K562 (cell line): ENCODE results near the gene SH3BGRL3. TPM values are rescaled to one million over a fixed set of nuclear protein-coding genes. Genes with fewer than 3 reads are reported as not detected.

ENCODE experiments used
- ATAC-seq: fragments of 200-7000 bp; cut with Tn5 transposase; 3 replicates; pipeline ENCODE4 v1.9.1; 2020; ENCODE audit warnings: moderate library complexity
- BruUV-seq: library from RNA; stranded (reverse); fragments of 400-500 nt; replicated peaks from 2 replicates; lab custom pipeline; 2021; lab: Mats Ljungman, UMichigan
- CTCF ChIA-PET: fragments of 300-600 bp; formaldehyde crosslinking; extraction: SDS; loops from one replicate; lab custom pipeline; 2021; ENCODE audit warnings: low intra/inter-chr PET ratio; lab: Yijun Ruan, JAX
- POLR2A ChIA-PET: fragments of 300-600, 350-650 bp; sonication (Branson Sonifier 250); formaldehyde crosslinking; extraction: SDS; loops from one replicate; lab custom pipeline; 2021; ENCODE audit warnings: antibody characterized with exemption, inconsistent platforms; lab: Yijun Ruan, JAX
- DNase-seq, 4 experiments: peaks; one replicate each; pipeline versions ENCODE4 v3.0.0 to v3.0.0-alpha.2; 2011 to 2018; ENCODE audit warnings: low spot score in 3 of 4, mixed read lengths in 3 of 4; ENCODE audit errors: extremely low read depth in 1 of 4
- FAIRE-seq: peaks from 2 replicates; lab custom pipeline; 2011; peaks lifted over from hg19 to GRCh38; lab: Jason Lieb, UNC
- H2AFZ ChIP-seq: 2 replicates; pipeline ENCODE4 v1.6.0; 2011; ENCODE audit warnings: low read depth, low read length, control low read depth, inconsistent platforms
- H3K27ac ChIP-seq: fragments of 200-600 bp; 3 replicates; pipeline ENCODE4 v1.8.0; 2011; ENCODE audit warnings: low read depth, mild to moderate bottlenecking, control low read depth, inconsistent platforms, low read length, moderate library complexity, mixed read lengths; ENCODE audit errors: extremely low read depth
- H3K27me3 ChIP-seq, 2 experiments: fragments of 300-600 bp in 1 of 2; 2 replicates in 1 of 2; 3 replicates in 1 of 2; pipeline versions ENCODE4 v1.6.0 to v1.8.0; 2011; ENCODE audit warnings: inconsistent platforms in 2 of 2, low read length in 2 of 2, mild to moderate bottlenecking in 1 of 2, mixed read lengths in 1 of 2, moderate library complexity in 1 of 2; ENCODE audit not compliant: control insufficient read depth in 2 of 2, insufficient read depth in 2 of 2
- H3K36me3 ChIP-seq: fragments of 300-600 bp; 3 replicates; pipeline ENCODE4 v1.8.0; 2011; ENCODE audit warnings: mild to moderate bottlenecking, low read length, inconsistent platforms; ENCODE audit not compliant: control insufficient read depth, insufficient read depth
- H3K4me1 ChIP-seq, 2 experiments: fragments of 200-600 bp in 1 of 2; replicated peaks in 1 of 2; 2 replicates in 1 of 2; 3 replicates in 1 of 2; pipeline versions ENCODE4 v1.5.1 to v1.8.0; 2011; ENCODE audit warnings: inconsistent platforms in 2 of 2, low read length in 2 of 2, mild to moderate bottlenecking in 1 of 2, mixed read lengths in 1 of 2, moderate library complexity in 1 of 2; ENCODE audit not compliant: control insufficient read depth in 2 of 2, insufficient read depth in 2 of 2
- H3K4me2 ChIP-seq: 2 replicates; pipeline ENCODE4 v1.6.1; 2011; ENCODE audit warnings: low read length, control low read depth, inconsistent platforms, mixed read lengths; ENCODE audit not compliant: insufficient read depth
- H3K4me3 ChIP-seq: fragments of 200-600 bp; sonication (generic), shearing (Covaris generic); 2 replicates; pipeline ENCODE4 v1.5.1; 2016; ENCODE audit warnings: control low read depth, inconsistent platforms
- H3K79me2 ChIP-seq: fragments of 200-600 bp; 3 replicates; pipeline ENCODE4 v1.8.0; 2011; ENCODE audit warnings: low read length, inconsistent platforms; ENCODE audit not compliant: control insufficient read depth, insufficient read depth
- H3K9ac ChIP-seq, 2 experiments: 2 replicates each; pipeline versions ENCODE4 v1.6.0 to v1.6.1; 2011; ENCODE audit warnings: low read depth in 2 of 2, low read length in 2 of 2, control low read depth in 1 of 2, inconsistent platforms in 1 of 2, mild to moderate bottlenecking in 1 of 2, mixed read lengths in 1 of 2; ENCODE audit not compliant: insufficient read depth in 1 of 2
- H3K9me1 ChIP-seq: one replicate; pipeline ENCODE4 v1.6.0; 2011; ENCODE audit warnings: inconsistent platforms, mild to moderate bottlenecking, low read length, moderate library complexity; ENCODE audit not compliant: control insufficient read depth, insufficient read depth
- H3K9me3 ChIP-seq: replicated peaks from 2 replicates; pipeline ENCODE4 v1.5.1; 2011; ENCODE audit warnings: low read depth, low read length, inconsistent platforms; ENCODE audit not compliant: control insufficient read depth, insufficient read depth
- H4K20me1 ChIP-seq: replicated peaks from 2 replicates; pipeline ENCODE4 v1.6.1; 2011; ENCODE audit warnings: low read length, inconsistent platforms, mixed read lengths; ENCODE audit not compliant: control insufficient read depth, insufficient read depth
- RBFOX2 ChIP-seq: fragments of 200-400 bp; formaldehyde crosslinking; IDR thresholded peaks from 2 replicates; pipeline ENCODE4 v1.6.1; 2017; ENCODE audit warnings: low read depth, mild to moderate bottlenecking, low read length, moderate library complexity
- SMARCB1 ChIP-seq: IDR thresholded peaks from 2 replicates; pipeline ENCODE4 v1.6.1; 2011; ENCODE audit warnings: improper control_type of control experiment, low read depth; ENCODE audit not compliant: insufficient read length
- WGBS: fragments of 100-300 bp; shearing (Covaris generic); methylation state at CpG from one replicate; pipeline ENCODE4 v1.1.6; 2016; ENCODE audit warnings: low coverage, mixed read lengths; ENCODE audit not compliant: insufficient coverage; ENCODE audit errors: missing lambda C conversion rate; 5-methylcytosine and 5-hydroxymethylcytosine counted together
- in situ Hi-C: fragments of 300-500 bp; cut with MboI; formaldehyde crosslinking; loops from 4 replicates; pipeline ENCODE4 v1.15.0; 2018; ENCODE audit warnings: inconsistent platforms, mixed read lengths
- intact Hi-C: fragments of 100-400 bp; cut with micrococcal nuclease; formaldehyde crosslinking; loops from 2 replicates; pipeline ENCODE4 v1.14.2; 2022
- polyA plus RNA-seq, 8 experiments: library from polyadenylated mRNA; depleted of rRNA in 4 of 8; stranded (reverse) in 5 of 8; unstranded in 3 of 8; fragments of >200 nt; fragmentation: Nextera tagmentation in 2 of 8; fragmentation: Illumina TruSeq in 1 of 8; extraction: Ambion mirVana in 2 of 8; extraction: Trizol in 1 of 8; gene quantifications; 2 replicates each; pipeline versions ENCODE4 v1.2.1 to v1.2.3, GENCODE V29; 2011 to 2014; ENCODE audit warnings: inconsistent platforms in 1 of 8, missing spikeins in 1 of 8
- total RNA-seq, 7 experiments: library from RNA; depleted of rRNA in 6 of 7; stranded (reverse); fragments of >200 nt in 6 of 7; fragmentation: Illumina TruSeq in 2 of 7; extraction: Trizol in 2 of 7; gene quantifications; 2 replicates each; pipeline versions ENCODE4 v1.2.1 to v1.2.3, GENCODE V29; 2011 to 2021; ENCODE audit warnings: low replicate concordance in 1 of 7

SH3BGRL3 gene
- total and polyA plus RNA-seq, 9 of the 15 experiments (the other 6 are each of a cell fraction or from before 2014, with no cell fraction given), result 30.3 to 140 (median 54.2) TPM

GRCh38 chr1:26295194-26296138 is 15.6 kb downstream of the SH3BGRL3 start:
- intact Hi-C loops (no loop called here), in situ Hi-C loops (no loop called here)
- Histone ChIP-seq H3K79me2 (no peaks in the 10 kb centered on the region), H3K9ac (peak overlapping the region in 1 of 2 experiments; percentile 73; a peak in 2 of 4 replicates), H3K9me3 (no peaks in the 10 kb centered on the region), H3K36me3 (peaks cover 21% of the 10 kb centered on the region; the same call in 1 of the 3 replicates), H3K4me2 (no peak overlapping the region), H4K20me1 (no peaks in the 10 kb centered on the region), H3K4me1 (peaks cover 8 to 35% of the 10 kb centered on the region in 2 experiments; a peak in 4 of 5 replicates), H3K27ac (no peak overlapping the region; the same call in 2 of the 3 replicates), H3K27me3 (no peaks in the 10 kb centered on the region), H3K9me1 (no peaks in the 10 kb centered on the region), H3K4me3 (no peak overlapping the region), H2AFZ (no peak overlapping the region)
- TF ChIP-seq RBFOX2 (0 out of 2 replicates have a peak, but pooled peaks have one; percentile 8), SMARCB1 (no peak)
- CTCF ChIA-PET, result no interaction called here
- FAIRE-seq (no peak), ATAC-seq (no peak), DNase-seq (no peak)
- BruUV-seq, result no TSS peak
- POLR2A ChIA-PET, result interaction anchor here (1.6 to 2.1 kb wide), 2 partner anchors 12 to 20 kb away, joined by 5 read pairs; no protein-coding TSS in a partner anchor
- WGBS, result 80% methylated on average over 19 of the region's 22 CpGs
